ACHN (cell line): ENCODE results near the gene PVR.
A peak's percentile ranks its signal among the peaks of the same experiment; 100 is the strongest.
"Not testable (repeated sequence)": the region's sequence is repeated elsewhere in the genome, so short reads cannot be mapped to it uniquely, and the experiment has no call there.

ENCODE experiments used
- DNase-seq: peaks from one replicate; pipeline ENCODE4 v3.0.0-alpha.2; 2015
- in situ Hi-C: cut with HindIII; loops from 2 replicates; pipeline ENCODE4 v1.10.0; 2017; ENCODE audit warnings: low sequenced_read_pairs, low pct_ligation_motif_present, low pct_unique_long_range_greater_than_20kb

The PVR gene

DNA sequence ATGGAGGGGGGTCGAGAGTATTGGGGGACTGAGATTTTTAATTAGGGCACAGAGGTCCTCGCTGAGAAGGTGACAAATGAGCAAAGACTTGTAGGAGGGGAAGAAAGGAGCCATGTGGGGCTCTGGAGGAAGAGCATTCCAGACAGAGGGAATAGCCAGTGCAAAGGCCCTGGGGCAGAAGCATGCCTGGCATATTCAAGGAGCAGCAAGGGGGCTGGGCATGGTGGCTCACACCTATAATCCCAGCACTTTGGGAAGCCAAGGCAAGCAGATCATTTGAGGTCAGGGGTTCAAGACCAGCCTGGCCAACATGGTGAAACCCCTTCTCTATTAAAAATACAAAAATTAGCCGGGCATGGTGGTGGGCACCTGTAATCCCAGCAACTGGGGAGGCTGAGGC, 40.7 kb downstream of the PVR start:
- in situ Hi-C loops, DNase-seq: not testable (repeated sequence)

DNA sequence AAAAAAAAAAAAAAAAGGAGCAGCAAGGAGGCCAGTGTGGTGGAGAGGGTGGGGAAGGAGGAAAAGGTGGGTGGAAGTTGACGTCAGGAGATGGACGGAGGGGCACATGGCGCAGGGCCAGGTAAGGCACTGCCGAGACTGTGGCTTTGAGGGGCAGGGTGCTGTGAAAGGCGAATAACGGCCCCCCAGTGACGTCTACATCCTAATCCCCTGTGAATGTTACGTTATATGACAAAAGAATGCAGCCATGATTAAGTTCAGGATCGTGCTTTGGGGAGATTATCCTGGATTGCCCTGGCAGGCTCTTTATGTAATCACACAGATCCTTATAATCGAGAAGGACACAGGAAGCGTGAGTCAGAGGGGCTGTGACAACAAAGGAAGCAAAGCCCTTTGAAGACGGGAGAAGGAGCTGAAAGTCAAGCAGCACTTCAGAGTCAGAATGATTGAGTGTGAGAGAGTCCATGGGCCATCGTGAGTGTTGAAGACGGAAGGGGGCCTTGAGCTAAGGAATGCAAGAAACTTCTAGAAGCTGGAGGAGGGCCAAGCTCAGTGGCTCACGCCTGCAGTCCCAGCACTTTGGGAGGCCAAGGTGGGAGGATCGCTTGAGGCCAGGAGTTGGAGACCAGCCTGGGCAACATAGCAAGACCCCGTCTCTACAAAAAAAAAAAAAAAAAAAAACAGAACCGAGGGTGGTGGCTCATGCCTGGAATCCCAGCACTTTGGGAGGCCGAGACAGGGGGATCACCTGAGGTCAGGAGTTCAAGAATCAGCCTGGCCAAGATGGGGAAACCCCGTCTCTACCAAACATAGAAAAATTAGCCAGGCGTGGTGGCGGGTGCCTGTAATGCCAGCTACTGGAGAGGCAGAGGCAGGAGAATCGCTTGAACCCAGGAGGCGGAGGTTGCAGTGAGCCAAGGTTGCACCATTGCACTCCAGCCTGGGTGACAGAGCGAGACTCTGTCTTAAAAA, 41.5 kb downstream of the PVR start:
- in situ Hi-C loops: no loop called here
- DNase-seq: peak; percentile 17

DNA sequence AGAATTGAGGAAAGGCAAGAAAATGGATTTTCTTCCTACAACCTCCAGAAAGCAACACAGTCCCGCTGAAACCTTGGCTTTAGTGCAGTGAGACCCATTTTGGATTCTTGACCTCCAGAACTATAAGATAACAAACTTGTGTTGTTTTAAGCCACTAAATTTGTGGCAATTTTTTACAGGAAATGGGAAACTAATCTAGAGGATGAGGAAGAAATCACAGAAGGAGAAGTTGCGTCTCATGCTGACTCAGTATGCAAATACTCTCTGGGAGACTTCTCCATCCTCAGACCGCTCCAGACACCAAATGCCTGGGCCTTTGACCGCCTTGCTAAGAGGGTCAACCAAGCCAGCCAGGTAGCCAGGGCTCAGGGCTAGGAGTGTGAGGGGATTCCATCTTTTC, 42.2 kb downstream of the PVR start:
- no peak for DNase-seq
- in situ Hi-C loops: no loop called here

DNA sequence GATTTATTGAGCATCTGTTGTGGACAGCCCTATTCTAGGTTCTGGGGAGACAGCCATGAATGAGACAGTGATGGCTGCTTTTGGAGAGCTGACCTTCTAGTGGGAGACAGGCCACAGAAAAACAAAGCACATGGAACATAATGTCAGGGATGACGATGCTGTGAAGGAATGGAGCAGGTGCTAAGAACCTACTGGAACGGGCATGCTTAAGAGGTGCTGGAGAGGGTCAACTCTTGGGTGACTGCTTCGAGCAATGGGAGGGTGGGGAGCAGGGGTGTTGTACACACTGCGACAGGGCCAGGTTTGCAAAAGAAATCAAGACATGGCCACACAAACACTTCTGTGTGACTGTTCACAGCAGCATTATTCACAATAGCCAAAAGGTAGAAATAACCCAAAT, 43.2 kb downstream of the PVR start:
- in situ Hi-C loops: no loop called here
- DNase-seq: no peak

DNA sequence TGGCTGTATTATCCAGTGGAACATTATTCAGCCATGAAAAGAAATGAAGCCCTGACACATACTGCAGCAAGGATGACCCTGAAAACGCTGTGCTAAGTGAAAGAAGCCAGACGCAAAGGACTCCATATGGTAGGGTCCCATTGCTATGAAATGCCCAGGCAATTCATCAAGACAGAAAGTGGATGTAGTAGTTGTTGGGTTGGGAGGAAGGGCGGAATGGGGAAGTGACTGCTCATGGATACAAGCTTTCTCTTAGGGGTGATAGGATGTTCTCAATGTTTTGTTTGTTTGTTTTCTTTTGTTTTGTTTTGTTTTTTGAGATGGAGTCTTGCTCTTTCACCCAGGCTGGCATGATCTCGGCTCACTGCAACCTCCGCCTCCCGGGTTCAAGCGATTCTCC, 44.2 kb downstream of the PVR start:
- in situ Hi-C loops: no loop called here
- no peak for DNase-seq

DNA sequence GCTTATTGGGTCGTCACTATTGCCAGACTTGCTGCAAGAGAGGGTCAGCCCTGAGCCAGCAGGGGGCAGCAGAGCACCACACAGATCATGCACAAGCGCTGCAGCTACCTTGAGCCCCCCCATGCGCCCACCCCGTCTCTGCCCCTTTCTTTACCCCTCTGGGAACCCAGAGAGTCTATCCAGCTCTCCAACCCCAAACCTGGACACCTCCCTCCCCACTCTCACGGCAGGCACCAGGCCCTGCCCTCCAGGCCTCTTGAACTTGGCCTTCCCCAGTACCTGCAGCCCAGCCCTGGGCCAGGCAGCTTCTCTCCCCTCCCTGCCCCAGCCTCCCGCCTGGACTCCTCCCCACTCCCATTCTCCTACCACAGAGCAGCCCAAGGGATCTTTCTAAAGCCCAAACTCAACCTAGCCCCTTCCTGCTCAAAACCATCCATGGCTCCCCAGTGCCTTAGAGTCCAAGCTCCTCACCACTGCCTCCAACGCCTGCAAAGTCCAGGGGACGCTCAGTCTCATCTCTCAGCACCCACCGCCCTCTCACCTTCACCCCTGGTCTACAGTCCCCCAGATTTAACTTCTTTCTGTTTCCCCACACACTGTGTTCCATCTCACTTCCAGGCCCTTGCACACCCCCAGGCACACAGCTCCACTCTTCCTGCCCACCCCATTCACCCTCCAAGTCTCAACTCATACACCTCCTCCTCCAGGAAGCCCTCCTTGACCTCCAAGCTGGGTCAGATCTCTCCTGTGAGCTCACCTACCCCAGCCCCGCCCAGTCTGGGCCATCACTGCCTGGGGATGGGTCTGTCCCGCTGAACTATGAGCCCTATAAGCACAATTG, 45.8 kb downstream of the PVR start:
- peak; percentile 53 for DNase-seq
- in situ Hi-C loops: no loop called here

DNA sequence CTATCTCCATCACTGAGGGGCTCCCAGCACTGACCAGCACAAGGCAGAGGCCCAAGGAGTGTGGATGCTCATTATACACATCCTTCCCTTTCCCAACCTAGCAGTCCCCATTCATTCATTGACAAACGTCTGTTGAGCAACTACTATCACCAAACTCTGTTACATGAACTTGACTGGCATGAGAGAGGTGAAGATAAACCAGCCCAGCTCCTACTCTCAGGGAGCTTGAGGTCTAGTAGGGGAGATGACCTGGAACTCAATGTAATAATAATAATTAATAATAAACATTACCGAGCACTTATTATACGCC, 46.4 kb downstream of the PVR start:
- in situ Hi-C loops: no loop called here
- DNase-seq: no peak

DNA sequence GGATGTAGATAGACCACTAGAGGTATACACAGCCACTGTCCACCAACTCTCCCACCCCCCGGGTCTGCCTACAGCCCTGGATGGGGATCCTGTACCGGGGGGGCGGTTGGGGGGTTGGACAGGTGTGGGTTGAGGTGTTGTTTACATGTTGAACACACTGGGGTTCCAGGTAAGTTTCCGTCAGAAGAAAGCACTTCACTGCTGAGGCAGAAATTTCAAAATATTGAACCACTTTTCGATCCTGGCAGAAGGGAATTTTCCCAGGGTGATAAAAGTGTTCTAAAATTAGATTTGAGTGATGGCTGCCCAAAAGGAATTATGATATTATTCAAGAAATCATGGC, 48.6 kb downstream of the PVR start:
- DNase-seq: no peak
- in situ Hi-C loops: no loop called here

DNA sequence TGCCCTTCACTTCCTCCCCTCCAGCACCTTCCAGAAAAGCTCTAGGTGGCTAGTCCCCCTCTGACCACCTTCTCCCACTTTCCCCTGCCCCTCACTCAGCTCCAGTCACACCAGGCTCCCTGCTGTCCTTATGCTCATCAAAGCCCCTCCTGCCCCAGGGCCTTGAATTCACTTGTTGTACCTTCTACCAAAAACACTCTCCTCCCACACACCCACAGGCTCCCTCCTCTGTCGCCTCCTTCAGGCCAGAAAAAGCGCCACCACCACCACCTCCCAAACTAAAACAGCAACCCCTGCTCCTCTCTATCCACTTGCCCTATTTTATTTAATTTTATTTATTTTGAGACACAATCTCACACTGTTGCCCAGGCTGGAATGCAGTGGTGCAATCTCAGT, 50.5 kb downstream of the PVR start:
- in situ Hi-C loops: no loop called here
- DNase-seq: no peak

DNA sequence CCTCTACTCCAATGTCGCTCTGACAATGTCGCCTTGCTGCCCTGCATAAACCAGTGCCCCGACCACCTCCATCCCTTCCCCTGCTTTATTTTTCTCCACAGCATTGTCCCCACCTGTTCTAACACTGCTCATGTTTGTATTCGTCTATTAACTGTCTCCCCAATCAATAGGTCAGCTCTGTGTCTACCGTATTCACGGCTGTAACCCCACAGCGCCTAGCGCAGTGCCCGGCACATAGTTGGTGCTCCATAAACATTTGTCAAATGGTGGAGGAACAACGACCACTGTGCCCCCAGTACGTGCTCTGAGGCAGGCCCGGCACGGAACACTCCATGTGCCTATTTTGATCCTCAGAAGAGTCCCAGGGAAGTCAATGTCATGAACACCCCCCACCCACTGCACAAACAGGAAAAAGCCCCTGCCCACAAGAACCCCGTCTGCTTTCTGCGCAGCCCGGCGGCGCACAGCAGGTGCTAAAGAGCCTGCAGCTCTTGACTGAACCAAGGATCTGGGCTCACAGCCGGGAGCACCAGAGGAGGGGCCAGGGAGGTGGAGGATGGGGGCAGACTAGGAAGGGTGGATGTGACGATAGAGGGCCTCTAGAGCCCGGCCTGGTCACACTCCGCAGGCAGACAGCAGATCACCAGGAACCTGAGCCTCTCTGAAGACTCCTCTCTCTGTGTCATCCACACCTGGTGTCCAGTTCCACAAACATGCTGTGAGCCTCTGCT, 53.4 kb downstream of the PVR start:
- no peak for DNase-seq
- in situ Hi-C loops: no loop called here

DNA sequence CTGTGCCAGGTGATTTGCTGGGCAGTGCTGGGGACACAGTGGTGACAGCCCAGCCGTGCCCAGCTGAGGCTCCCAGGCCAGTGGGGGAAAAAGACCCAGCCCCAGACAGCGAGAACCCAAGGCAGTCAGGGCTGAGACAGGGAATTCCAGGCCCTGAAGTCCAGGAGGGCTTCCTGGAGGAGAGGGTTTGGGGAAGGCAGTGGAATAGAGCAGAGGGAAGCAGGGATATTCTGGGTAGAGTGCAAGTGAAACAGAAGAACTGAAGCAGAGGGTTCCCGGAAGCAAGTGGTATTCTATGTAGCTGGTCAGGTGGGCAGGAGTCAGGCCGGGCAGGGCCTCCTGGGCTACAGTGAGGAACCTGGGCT, 53.9 kb downstream of the PVR start:
- in situ Hi-C loops: no loop called here
- no peak for DNase-seq

DNA sequence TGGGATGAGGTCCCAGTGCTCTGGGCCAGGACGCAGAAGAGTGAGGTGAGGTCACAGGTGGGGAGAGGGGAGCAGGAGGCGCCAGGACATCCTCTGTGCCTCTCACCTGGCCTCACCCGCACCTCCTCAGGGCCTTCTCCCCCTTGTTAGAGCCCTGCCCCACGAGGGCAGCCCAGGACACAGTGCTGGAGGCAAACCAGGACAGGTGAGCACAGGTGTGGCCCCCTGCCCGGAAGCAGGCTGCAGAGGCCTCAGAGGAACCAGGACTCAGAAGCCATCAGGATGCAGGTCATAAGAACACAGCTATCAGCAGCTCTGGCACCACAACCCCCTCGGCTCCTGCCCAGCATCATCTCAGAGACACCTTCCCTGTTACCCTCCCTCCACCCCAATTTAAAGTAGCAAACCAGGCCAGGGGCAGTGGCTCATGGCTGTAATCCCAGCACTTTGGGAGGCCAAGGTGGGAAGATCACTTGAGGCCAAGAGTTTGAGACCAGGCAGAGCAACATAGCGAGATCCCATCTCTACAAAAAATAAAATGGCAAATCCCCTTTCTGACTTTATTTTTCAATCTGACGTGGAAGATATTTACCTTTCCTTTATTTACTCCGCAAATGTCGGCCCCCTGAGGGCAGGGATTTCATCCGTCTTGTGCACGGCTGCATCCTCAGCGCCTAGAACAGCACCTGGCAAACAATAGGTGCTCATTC, 54.9 kb downstream of the PVR start, which contains the start of gene CEACAM16:
Gene CEACAM16, plus strand, starts transcription at position 660 of the 710 bp plus-strand sequence. CDS start 2,306 bp downstream, outside the sequence.
- in situ Hi-C loops: no loop called here

DNA sequence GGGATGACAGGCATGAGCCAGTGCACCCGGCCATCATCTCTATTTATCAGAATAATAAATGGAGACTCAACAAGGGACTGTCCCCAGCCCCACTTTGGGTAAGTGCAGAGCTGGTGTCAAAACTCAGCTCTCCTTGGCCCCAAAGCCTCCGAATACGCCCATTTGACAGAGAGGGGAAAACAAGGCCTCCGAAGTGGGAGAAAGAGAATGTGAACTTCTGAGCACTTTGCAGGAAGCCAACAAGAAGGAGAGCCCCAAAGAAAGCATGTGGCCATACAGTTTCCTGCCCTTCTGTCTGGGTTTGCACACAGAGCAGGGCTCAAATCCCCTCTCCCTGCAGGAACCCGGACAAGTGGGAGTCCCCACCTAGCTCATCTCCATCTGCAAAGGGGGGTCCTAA, 56.8 kb downstream of the PVR start:
- DNase-seq: no peak
- in situ Hi-C loops: no loop called here

More for the DNA sequence above, 54.9 kb downstream of the PVR start, which contains the start of gene CEACAM16:
- DNase-seq: no peak

DNA sequence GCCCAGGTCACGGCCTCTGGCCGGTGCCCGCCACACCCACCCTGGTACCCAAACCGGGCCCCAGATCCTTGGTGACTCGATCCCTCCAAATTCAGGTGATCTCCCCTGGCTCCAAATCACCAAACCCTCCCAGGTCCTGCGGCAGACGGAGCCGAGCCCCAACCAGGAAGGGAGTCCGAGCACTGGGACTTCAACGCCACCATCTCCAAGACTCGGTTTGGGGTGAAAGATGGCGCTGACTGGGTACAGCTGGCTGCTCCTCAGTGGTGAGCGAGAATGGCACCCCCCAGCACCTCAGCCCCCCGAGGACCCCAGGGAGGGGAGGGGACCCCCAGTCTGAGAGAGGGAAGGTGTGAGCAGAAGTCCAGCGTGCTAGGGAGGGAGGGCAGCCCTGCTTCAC, 57.5 kb downstream of the PVR start:
- DNase-seq: no peak
- in situ Hi-C loops: no loop called here

DNA sequence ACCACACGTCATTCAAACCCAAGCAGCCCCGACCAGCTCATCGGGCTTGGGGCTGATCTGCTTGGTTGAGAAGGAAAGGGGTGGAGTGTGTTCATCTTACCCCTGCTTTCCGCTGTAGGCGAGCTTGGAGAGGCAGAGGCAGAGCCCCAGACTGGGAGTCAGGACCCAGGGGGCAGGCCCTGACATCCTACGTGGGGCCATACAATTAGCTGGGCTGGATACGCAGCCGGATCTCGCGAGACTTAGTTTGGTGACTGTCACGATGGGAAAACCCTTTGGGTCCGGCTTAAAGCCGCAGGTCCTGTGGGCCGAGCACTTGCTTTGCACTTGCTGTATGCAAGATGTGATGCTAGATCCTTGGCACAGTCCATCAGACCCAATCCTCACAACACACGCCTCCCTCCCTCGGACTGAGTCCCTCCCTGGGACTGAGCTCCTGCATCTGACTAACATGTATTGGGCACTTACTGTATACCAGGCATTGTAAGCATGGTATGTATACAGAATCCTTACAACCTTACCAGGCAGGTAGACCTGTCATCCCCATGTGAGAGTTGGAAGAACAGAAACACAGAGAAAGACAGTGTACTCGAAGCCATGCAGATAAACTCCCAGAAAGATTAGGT, 59.0 kb downstream of the PVR start:
- in situ Hi-C loops: no loop called here
- no peak for DNase-seq

DNA sequence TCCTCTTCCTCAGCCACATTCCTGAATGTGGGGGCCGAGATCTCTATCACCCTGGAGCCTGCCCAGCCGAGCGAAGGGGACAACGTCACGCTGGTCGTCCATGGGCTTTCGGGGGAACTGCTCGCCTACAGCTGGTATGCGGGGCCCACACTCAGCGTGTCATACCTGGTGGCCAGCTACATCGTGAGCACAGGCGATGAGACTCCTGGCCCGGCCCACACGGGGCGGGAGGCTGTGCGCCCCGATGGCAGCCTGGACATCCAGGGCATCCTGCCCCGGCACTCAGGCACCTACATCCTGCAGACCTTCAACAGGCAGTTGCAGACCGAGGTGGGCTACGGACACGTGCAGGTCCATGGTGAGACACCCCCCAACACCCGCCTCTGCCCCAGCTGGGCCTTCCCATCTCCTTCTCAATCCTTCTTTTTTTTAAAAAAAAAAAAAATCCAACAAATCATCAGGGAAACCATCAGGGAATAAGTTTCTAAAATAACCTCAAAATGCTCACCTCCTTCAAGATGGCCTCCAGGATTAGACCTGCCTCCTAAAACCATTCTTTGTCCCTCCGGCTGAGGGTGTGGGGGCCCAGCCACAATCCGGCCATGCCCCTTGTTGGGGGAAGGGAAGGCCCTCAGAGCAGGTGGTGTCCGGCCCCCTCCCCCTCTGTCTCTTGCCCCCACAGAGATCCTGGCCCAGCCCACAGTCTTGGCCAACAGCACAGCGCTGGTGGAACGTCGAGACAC, 59.8 kb downstream of the PVR start:
- in situ Hi-C loops: no loop called here
- no peak for DNase-seq

DNA sequence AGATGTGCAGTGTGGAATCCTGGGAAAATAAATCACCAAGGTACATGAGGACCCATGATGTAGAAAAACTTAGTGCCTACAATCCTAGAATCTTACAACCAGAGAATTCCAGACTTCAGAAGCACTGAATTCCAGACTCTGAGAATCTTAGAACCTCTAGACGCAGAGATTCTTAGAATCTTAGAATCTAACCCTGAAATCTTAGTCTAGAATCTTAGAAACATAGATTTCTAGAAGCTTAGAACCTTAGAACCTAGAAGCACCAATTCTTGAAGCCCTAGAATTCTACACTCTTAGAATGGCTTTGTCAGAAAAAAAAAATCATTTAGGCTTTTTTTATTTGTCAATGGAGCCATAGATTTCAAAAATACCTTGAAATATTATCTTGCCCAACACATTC, 61.3 kb downstream of the PVR start:
- in situ Hi-C loops: no loop called here
- DNase-seq: no peak
